HEK293 (cell line): ENCODE measurements around the gene HHLA2.

Experiments used
- CTCF ChIA-PET: fragments of 350-600 bp; formaldehyde crosslinking; extraction: SDS; loops from one replicate; lab custom pipeline; 2021; ENCODE audit warnings: antibody characterized with exemption; lab: Yijun Ruan, JAX
- POLR2A ChIA-PET: fragments of 300-600 bp; formaldehyde crosslinking; extraction: SDS; loops from one replicate; lab custom pipeline; 2020; ENCODE audit warnings: antibody characterized with exemption, inconsistent platforms; lab: Yijun Ruan, JAX
- H3K27ac ChIP-seq: fragments of 200-500 bp; sonication (Bioruptor generic); 2 replicates; pipeline ENCODE4 v1.5.1; 2014; ENCODE audit warnings: low read depth, low read length, control low read depth, inconsistent platforms; ENCODE audit errors: extremely low read depth
- H3K36me3 ChIP-seq, 2 experiments: fragments of 200-500 bp in 1 of 2; sonication (Bioruptor generic) in 1 of 2; 1 replicate in 1 of 2; 2 replicates in 1 of 2; pipeline ENCODE4 v1.5.1; 2014 to 2017; ENCODE audit warnings: inconsistent platforms in 2 of 2, low read length in 2 of 2; ENCODE audit not compliant: control insufficient read depth in 2 of 2, insufficient read depth in 1 of 2
- H3K4me1 ChIP-seq: fragments of 200-500 bp; sonication (Bioruptor generic); 2 replicates; pipeline ENCODE4 v1.5.1; 2014; ENCODE audit warnings: mild to moderate bottlenecking, low read length, inconsistent platforms; ENCODE audit not compliant: control insufficient read depth, insufficient read depth
- H3K4me3 ChIP-seq: 2 replicates; pipeline ENCODE4 v1.5.1; 2011; ENCODE audit warnings: low read depth, mild to moderate bottlenecking, control low read depth, low read length, moderate library complexity
- H3K9me3 ChIP-seq: fragments of 200-500 bp; sonication (Bioruptor generic); 2 replicates; pipeline ENCODE4 v1.5.1; 2014; ENCODE audit warnings: low read depth, low read length, inconsistent platforms; ENCODE audit not compliant: control insufficient read depth, insufficient read depth
- GLI2 ChIP-seq: fragments of 450-650 bp; formaldehyde crosslinking; IDR thresholded peaks from 2 replicates; pipeline ENCODE4; 2017; ENCODE audit warnings: missing biosample characterization, missing genetic modification characterization, low read depth, borderline replicate concordance
- SP7 ChIP-seq: fragments of 450-650 bp; formaldehyde crosslinking; IDR thresholded peaks from 2 replicates; pipeline ENCODE4 v1.5.1; 2016; ENCODE audit warnings: missing biosample characterization, missing genetic modification characterization
- ZNF155 ChIP-seq: fragments of 450-650 bp; formaldehyde crosslinking; IDR thresholded peaks from 2 replicates; pipeline ENCODE4 v1.5.1; 2016; ENCODE audit warnings: missing biosample characterization, missing genetic modification characterization
- ZNF157 ChIP-seq: fragments of 450-650 bp; formaldehyde crosslinking; IDR thresholded peaks from 2 replicates; pipeline ENCODE4 v1.5.1; 2016; ENCODE audit warnings: missing biosample characterization, missing genetic modification characterization
- ZNF202 ChIP-seq: fragments of 450-650 bp; formaldehyde crosslinking; IDR thresholded peaks from 2 replicates; pipeline ENCODE4 v1.5.1; 2016; ENCODE audit warnings: missing biosample characterization, missing genetic modification characterization, borderline replicate concordance
- ZNF248 ChIP-seq: fragments of 450-650 bp; formaldehyde crosslinking; IDR thresholded peaks from 2 replicates; pipeline ENCODE4 v1.5.1; 2017; ENCODE audit warnings: missing biosample characterization, missing genetic modification characterization
- ZNF266 ChIP-seq: fragments of 450-650 bp; formaldehyde crosslinking; IDR thresholded peaks from 2 replicates; pipeline ENCODE4 v1.5.1; 2016; ENCODE audit warnings: missing biosample characterization, missing genetic modification characterization, low read depth
- ZNF292 ChIP-seq: fragments of 450-650 bp; formaldehyde crosslinking; IDR thresholded peaks from 2 replicates; pipeline ENCODE4 v1.5.1; 2016; ENCODE audit warnings: low read depth, missing biosample characterization, missing genetic modification characterization, borderline replicate concordance
- ZNF350 ChIP-seq: fragments of 450-650 bp; formaldehyde crosslinking; IDR thresholded peaks from 2 replicates; pipeline ENCODE4 v1.5.0; 2017; ENCODE audit warnings: missing biosample characterization, mild to moderate bottlenecking, missing genetic modification characterization
- ZNF791 ChIP-seq: fragments of 450-650 bp; formaldehyde crosslinking; IDR thresholded peaks from 2 replicates; pipeline ENCODE4 v1.5.1; 2016; ENCODE audit warnings: missing biosample characterization, missing genetic modification characterization
- ZNF792 ChIP-seq: fragments of 450-650 bp; formaldehyde crosslinking; IDR thresholded peaks from 2 replicates; pipeline ENCODE4 v1.5.1; 2016; ENCODE audit warnings: missing biosample characterization, missing genetic modification characterization
- ZNF830 ChIP-seq: fragments of 450-650 bp; IDR thresholded peaks from 2 replicates; pipeline ENCODE4 v1.5.0; 2018; ENCODE audit warnings: missing biosample characterization, missing genetic modification characterization, low read depth, mild to moderate bottlenecking, moderate library complexity
- ZNF837 ChIP-seq: fragments of 450-650 bp; formaldehyde crosslinking; IDR thresholded peaks from 2 replicates; pipeline ENCODE4 v1.5.1; 2016; ENCODE audit warnings: missing biosample characterization, missing genetic modification characterization
- TF ChIP-seq, protein P1 (sequence below): fragments of 450-650 bp; formaldehyde crosslinking; IDR thresholded peaks from 2 replicates; pipeline ENCODE4 v1.5.1; 2016; ENCODE audit warnings: missing biosample characterization, missing genetic modification characterization
- TF ChIP-seq, protein P2 (sequence below): fragments of 450-650 bp; formaldehyde crosslinking; IDR thresholded peaks from 2 replicates; pipeline ENCODE4 v1.5.1; 2016; ENCODE audit warnings: missing biosample characterization, missing genetic modification characterization
- TF ChIP-seq, protein P3 (sequence below): fragments of 450-650 bp; formaldehyde crosslinking; IDR thresholded peaks from 2 replicates; pipeline ENCODE4 v1.5.1; 2016; ENCODE audit warnings: missing biosample characterization, missing genetic modification characterization, borderline replicate concordance
- TF ChIP-seq, protein P4 (sequence below): fragments of 450-650 bp; formaldehyde crosslinking; IDR thresholded peaks from 2 replicates; pipeline ENCODE4 v1.5.1; 2016; ENCODE audit warnings: missing biosample characterization, missing genetic modification characterization
- TF ChIP-seq, protein P5 (sequence below): fragments of 450-650 bp; formaldehyde crosslinking; IDR thresholded peaks from 2 replicates; pipeline ENCODE4 v1.5.1; 2016; ENCODE audit warnings: missing biosample characterization, missing genetic modification characterization, low read depth
- TF ChIP-seq, protein P6 (sequence below): fragments of 450-650 bp; formaldehyde crosslinking; IDR thresholded peaks from 2 replicates; pipeline ENCODE4; 2016; ENCODE audit warnings: missing biosample characterization, missing genetic modification characterization

HHLA2 gene

DNA sequence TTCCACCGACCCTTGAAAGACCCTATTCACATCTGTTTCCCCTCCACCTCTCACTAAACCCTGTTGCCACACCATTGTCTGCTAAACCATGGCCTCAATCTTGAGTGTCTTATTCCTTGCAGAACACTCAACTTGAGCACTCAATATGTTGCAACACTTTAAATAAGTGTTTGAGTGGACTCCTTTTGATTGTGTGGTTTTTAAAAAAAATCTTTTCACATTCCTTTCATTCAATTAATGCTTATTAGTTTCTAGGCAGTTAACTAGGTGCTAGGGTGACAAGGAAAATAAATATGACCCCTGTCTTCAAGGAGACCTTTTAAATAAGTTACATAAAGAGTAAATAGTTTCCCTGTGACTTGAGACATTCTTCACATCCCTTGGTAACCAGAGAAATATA, 13.3 kb upstream of the HHLA2 start (continued):
- no peak for TF ChIP-seq SP7
- TF ChIP-seq GLI2 (tag by site-specific recombination), result no peak
- no peak for TF ChIP-seq ZNF266 (tag by site-specific recombination)
- TF ChIP-seq, protein P1, sequence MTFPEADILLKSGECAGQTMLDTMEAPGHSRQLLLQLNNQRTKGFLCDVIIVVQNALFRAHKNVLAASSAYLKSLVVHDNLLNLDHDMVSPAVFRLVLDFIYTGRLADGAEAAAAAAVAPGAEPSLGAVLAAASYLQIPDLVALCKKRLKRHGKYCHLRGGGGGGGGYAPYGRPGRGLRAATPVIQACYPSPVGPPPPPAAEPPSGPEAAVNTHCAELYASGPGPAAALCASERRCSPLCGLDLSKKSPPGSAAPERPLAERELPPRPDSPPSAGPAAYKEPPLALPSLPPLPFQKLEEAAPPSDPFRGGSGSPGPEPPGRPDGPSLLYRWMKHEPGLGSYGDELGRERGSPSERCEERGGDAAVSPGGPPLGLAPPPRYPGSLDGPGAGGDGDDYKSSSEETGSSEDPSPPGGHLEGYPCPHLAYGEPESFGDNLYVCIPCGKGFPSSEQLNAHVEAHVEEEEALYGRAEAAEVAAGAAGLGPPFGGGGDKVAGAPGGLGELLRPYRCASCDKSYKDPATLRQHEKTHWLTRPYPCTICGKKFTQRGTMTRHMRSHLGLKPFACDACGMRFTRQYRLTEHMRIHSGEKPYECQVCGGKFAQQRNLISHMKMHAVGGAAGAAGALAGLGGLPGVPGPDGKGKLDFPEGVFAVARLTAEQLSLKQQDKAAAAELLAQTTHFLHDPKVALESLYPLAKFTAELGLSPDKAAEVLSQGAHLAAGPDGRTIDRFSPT, result no peak
- no peak for TF ChIP-seq ZNF830 (tag by site-specific recombination)
- TF ChIP-seq, protein P2, sequence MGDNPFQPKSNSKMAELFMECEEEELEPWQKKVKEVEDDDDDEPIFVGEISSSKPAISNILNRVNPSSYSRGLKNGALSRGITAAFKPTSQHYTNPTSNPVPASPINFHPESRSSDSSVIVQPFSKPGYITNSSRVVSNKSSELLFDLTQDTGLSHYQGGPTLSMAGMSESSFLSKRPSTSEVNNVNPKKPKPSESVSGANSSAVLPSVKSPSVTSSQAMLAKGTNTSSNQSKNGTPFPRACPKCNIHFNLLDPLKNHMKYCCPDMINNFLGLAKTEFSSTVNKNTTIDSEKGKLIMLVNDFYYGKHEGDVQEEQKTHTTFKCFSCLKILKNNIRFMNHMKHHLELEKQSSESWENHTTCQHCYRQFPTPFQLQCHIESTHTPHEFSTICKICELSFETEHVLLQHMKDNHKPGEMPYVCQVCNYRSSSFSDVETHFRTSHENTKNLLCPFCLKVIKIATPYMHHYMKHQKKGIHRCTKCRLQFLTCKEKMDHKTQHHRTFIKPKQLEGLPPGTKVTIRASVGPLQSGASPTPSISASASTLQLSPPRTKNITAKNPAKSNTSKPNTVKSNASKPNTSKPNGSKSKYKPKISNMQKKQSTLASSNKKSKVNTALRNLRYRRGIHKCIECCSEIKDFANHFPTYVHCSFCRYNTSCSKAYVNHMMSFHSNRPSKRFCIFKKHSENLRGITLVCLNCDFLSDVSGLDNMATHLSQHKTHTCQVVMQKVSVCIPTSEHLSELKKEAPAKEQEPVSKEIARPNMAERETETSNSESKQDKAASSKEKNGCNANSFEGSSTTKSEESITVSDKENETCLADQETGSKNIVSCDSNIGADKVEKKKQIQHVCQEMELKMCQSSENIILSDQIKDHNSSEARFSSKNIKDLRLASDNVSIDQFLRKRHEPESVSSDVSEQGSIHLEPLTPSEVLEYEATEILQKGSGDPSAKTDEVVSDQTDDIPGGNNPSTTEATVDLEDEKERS (tag by site-specific recombination), result no peak
- TF ChIP-seq, protein P3, sequence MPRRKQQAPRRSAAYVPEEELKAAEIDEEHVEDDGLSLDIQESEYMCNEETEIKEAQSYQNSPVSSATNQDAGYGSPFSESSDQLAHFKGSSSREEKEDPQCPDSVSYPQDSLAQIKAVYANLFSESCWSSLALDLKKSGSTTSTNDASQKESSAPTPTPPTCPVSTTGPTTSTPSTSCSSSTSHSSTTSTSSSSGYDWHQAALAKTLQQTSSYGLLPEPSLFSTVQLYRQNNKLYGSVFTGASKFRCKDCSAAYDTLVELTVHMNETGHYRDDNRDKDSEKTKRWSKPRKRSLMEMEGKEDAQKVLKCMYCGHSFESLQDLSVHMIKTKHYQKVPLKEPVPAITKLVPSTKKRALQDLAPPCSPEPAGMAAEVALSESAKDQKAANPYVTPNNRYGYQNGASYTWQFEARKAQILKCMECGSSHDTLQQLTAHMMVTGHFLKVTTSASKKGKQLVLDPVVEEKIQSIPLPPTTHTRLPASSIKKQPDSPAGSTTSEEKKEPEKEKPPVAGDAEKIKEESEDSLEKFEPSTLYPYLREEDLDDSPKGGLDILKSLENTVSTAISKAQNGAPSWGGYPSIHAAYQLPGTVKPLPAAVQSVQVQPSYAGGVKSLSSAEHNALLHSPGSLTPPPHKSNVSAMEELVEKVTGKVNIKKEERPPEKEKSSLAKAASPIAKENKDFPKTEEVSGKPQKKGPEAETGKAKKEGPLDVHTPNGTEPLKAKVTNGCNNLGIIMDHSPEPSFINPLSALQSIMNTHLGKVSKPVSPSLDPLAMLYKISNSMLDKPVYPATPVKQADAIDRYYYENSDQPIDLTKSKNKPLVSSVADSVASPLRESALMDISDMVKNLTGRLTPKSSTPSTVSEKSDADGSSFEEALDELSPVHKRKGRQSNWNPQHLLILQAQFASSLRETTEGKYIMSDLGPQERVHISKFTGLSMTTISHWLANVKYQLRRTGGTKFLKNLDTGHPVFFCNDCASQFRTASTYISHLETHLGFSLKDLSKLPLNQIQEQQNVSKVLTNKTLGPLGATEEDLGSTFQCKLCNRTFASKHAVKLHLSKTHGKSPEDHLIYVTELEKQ (tag by site-specific recombination), result no peak
- no peak for TF ChIP-seq ZNF350 (tag by site-specific recombination)
- TF ChIP-seq ZNF202 (tag by site-specific recombination), result no peak
- no peak for TF ChIP-seq ZNF791 (tag by site-specific recombination)

DNA sequence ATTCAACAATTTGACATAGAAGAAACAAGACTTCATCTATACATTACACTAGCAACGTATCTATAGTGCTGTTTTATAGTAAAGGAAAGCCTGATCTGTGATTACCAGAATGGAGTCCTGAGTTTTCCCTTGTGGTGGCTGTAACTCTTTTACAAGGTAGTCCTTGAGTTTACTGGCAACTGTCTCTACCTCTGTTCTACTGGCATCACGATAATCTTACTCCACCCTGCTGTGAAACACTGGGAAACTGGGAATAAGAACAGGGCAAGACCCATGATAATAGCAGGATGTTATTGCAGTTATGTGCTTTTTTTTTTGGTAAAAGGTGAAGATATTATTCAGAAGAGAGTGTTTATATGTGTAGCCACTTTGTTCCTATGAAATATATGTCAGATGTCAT, 12.4 kb upstream of the HHLA2 start:
- ChIA-PET CTCF (no interaction called here), POLR2A (no interaction called here)
- Histone ChIP-seq H3K4me1 (no peaks in the 10 kb centered on the region), H3K4me3 (no peak overlapping the region), H3K27ac (no peak overlapping the region), H3K9me3 (no peaks in the 10 kb centered on the region), H3K36me3 (no peaks in the 10 kb centered on the region)
- TF ChIP-seq ZNF292 (tag by site-specific recombination), result no peak
- no peak for TF ChIP-seq ZNF792
- TF ChIP-seq ZNF248 (tag by site-specific recombination), result no peak
- TF ChIP-seq, protein P4, sequence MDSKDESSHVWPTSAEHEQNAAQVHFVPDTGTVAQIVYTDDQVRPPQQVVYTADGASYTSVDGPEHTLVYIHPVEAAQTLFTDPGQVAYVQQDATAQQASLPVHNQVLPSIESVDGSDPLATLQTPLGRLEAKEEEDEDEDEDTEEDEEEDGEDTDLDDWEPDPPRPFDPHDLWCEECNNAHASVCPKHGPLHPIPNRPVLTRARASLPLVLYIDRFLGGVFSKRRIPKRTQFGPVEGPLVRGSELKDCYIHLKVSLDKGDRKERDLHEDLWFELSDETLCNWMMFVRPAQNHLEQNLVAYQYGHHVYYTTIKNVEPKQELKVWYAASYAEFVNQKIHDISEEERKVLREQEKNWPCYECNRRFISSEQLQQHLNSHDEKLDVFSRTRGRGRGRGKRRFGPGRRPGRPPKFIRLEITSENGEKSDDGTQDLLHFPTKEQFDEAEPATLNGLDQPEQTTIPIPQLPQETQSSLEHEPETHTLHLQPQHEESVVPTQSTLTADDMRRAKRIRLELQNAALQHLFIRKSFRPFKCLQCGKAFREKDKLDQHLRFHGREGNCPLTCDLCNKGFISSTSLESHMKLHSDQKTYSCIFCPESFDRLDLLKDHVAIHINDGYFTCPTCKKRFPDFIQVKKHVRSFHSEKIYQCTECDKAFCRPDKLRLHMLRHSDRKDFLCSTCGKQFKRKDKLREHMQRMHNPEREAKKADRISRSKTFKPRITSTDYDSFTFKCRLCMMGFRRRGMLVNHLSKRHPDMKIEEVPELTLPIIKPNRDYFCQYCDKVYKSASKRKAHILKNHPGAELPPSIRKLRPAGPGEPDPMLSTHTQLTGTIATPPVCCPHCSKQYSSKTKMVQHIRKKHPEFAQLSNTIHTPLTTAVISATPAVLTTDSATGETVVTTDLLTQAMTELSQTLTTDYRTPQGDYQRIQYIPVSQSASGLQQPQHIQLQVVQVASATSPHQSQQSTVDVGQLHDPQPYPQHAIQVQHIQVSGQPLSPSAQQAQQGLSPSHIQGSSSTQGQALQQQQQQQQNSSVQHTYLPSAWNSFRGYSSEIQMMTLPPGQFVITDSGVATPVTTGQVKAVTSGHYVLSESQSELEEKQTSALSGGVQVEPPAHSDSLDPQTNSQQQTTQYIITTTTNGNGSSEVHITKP (tag by site-specific recombination), result no peak
- no peak for TF ChIP-seq ZNF155 (tag by site-specific recombination)
- TF ChIP-seq ZNF837 (tag by site-specific recombination), result no peak
- TF ChIP-seq, protein P5, sequence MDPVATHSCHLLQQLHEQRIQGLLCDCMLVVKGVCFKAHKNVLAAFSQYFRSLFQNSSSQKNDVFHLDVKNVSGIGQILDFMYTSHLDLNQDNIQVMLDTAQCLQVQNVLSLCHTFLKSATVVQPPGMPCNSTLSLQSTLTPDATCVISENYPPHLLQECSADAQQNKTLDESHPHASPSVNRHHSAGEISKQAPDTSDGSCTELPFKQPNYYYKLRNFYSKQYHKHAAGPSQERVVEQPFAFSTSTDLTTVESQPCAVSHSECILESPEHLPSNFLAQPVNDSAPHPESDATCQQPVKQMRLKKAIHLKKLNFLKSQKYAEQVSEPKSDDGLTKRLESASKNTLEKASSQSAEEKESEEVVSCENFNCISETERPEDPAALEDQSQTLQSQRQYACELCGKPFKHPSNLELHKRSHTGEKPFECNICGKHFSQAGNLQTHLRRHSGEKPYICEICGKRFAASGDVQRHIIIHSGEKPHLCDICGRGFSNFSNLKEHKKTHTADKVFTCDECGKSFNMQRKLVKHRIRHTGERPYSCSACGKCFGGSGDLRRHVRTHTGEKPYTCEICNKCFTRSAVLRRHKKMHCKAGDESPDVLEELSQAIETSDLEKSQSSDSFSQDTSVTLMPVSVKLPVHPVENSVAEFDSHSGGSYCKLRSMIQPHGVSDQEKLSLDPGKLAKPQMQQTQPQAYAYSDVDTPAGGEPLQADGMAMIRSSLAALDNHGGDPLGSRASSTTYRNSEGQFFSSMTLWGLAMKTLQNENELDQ (tag by site-specific recombination), result no peak
- TF ChIP-seq ZNF157 (tag by site-specific recombination), result no peak
- TF ChIP-seq, protein P6, sequence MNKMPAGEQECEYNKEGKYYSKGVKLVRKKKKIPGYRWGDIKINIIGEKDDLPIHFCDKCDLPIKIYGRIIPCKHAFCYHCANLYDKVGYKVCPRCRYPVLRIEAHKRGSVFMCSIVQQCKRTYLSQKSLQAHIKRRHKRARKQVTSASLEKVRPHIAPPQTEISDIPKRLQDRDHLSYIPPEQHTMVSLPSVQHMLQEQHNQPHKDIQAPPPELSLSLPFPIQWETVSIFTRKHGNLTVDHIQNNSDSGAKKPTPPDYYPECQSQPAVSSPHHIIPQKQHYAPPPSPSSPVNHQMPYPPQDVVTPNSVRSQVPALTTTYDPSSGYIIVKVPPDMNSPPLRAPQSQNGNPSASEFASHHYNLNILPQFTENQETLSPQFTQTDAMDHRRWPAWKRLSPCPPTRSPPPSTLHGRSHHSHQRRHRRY (tag by site-specific recombination), result no peak
